H9 (cell line): ENCODE data around the gene GLCE. TPM values are rescaled to one million over a fixed set of nuclear protein-coding genes. Genes with fewer than 3 reads are reported as not detected.

ENCODE experiments used
- DNase-seq: peaks from one replicate; pipeline ENCODE4 v3.0.0-alpha.2; 2017
- H2AFZ ChIP-seq: one replicate; pipeline ENCODE4 v1.6.1; 2013; ENCODE audit warnings: mild to moderate bottlenecking, low read length, control low read depth, moderate library complexity
- H2AK5ac ChIP-seq: 2 replicates; pipeline ENCODE4 v1.6.1; 2013; ENCODE audit warnings: low read length, control low read depth, mixed read lengths; ENCODE audit not compliant: insufficient read length
- H2BK120ac ChIP-seq: one replicate; pipeline ENCODE4 v1.6.1; 2013; ENCODE audit warnings: low read depth, mild to moderate bottlenecking, low read length, control low read depth, inconsistent platforms; ENCODE audit not compliant: poor library complexity, severe bottlenecking
- H2BK12ac ChIP-seq: 2 replicates; pipeline ENCODE4 v1.6.1; 2013; ENCODE audit warnings: low read length, control low read depth, mixed read lengths, low read depth; ENCODE audit not compliant: insufficient read length
- H2BK15ac ChIP-seq: 2 replicates; pipeline ENCODE4 v1.6.1; 2013; ENCODE audit warnings: low read depth, low read length, control low read depth
- H2BK20ac ChIP-seq: one replicate; pipeline ENCODE4 v1.6.1; 2013; ENCODE audit warnings: low read depth, mild to moderate bottlenecking, low read length, control low read depth, inconsistent platforms; ENCODE audit not compliant: poor library complexity, severe bottlenecking
- H2BK5ac ChIP-seq: 2 replicates; pipeline ENCODE4 v1.6.1; 2013; ENCODE audit warnings: low read length, control low read depth, mixed read lengths; ENCODE audit not compliant: insufficient read length
- H3K14ac ChIP-seq: 2 replicates; pipeline ENCODE4 v1.6.1; 2013; ENCODE audit warnings: low read length, control low read depth; ENCODE audit not compliant: insufficient read depth
- H3K18ac ChIP-seq: 2 replicates; pipeline ENCODE4 v1.6.1; 2013; ENCODE audit warnings: low read depth, mild to moderate bottlenecking, mixed read lengths, low read length, control low read depth; ENCODE audit not compliant: insufficient read length
- H3K23ac ChIP-seq: 2 replicates; pipeline ENCODE4 v1.6.1; 2013; ENCODE audit warnings: low read length, control low read depth, mixed read lengths, low read depth; ENCODE audit not compliant: insufficient read length
- H3K23me2 ChIP-seq: 2 replicates; pipeline ENCODE4 v1.6.1; 2013; ENCODE audit warnings: low read depth, mild to moderate bottlenecking, mixed read lengths, low read length, control low read depth; ENCODE audit not compliant: insufficient read length, poor library complexity, severe bottlenecking
- H3K27ac ChIP-seq: 2 replicates; pipeline ENCODE4 v1.5.1; 2013; ENCODE audit warnings: low read length, control low read depth, mixed read lengths, low read depth; ENCODE audit not compliant: insufficient read length
- H3K27me3 ChIP-seq: 2 replicates; pipeline ENCODE4 v1.6.1; 2013; ENCODE audit warnings: low read length, control low read depth, inconsistent platforms; ENCODE audit not compliant: insufficient read depth
- H3K4ac ChIP-seq: 2 replicates; pipeline ENCODE4 v1.6.1; 2013; ENCODE audit warnings: low read depth, mild to moderate bottlenecking, control low read depth, inconsistent platforms, low read length, moderate library complexity
- H3K4me1 ChIP-seq: 2 replicates; pipeline ENCODE4 v1.6.1; 2013; ENCODE audit warnings: low read length, control low read depth, inconsistent platforms; ENCODE audit not compliant: insufficient read depth
- H3K4me2 ChIP-seq: 2 replicates; pipeline ENCODE4 v1.6.1; 2013; ENCODE audit warnings: low read length, control low read depth, mixed read lengths; ENCODE audit not compliant: insufficient read length, insufficient read depth
- H3K56ac ChIP-seq: 2 replicates; pipeline ENCODE4 v1.6.1; 2013; ENCODE audit warnings: low read depth, mild to moderate bottlenecking, mixed read lengths, low read length, control low read depth; ENCODE audit not compliant: insufficient read length
- H3K79me1 ChIP-seq: 2 replicates; pipeline ENCODE4 v1.6.1; 2013; ENCODE audit warnings: low read depth, mild to moderate bottlenecking, moderate library complexity, low read length, control low read depth, inconsistent platforms; ENCODE audit not compliant: insufficient read depth, poor library complexity, severe bottlenecking
- H3K79me2 ChIP-seq: 2 replicates; pipeline ENCODE4 v1.6.1; 2013; ENCODE audit warnings: low read length, control low read depth, inconsistent platforms; ENCODE audit not compliant: insufficient read depth
- H3K9ac ChIP-seq: 2 replicates; pipeline ENCODE4 v1.6.1; 2013; ENCODE audit warnings: low read length, control low read depth, mixed read lengths; ENCODE audit not compliant: insufficient read length; ENCODE audit errors: extremely low read depth
- H3K9me3 ChIP-seq: one replicate; pipeline ENCODE4 v1.6.1; 2013; ENCODE audit warnings: low read depth, low read length, inconsistent platforms; ENCODE audit not compliant: control insufficient read depth
- H3T11ph ChIP-seq: one replicate; pipeline ENCODE4 v1.6.1; 2013; ENCODE audit warnings: mild to moderate bottlenecking, low read length, control low read depth, inconsistent platforms
- H4K20me1 ChIP-seq: one replicate; pipeline ENCODE4 v1.6.1; 2013; ENCODE audit not compliant: control insufficient read depth, insufficient read length, insufficient read depth
- H4K5ac ChIP-seq: 2 replicates; pipeline ENCODE4 v1.6.1; 2013; ENCODE audit warnings: low read depth, mild to moderate bottlenecking, mixed read lengths, low read length, control low read depth; ENCODE audit not compliant: insufficient read length
- H4K8ac ChIP-seq: replicated peaks from 2 replicates; pipeline ENCODE4 v1.6.1; 2013; ENCODE audit warnings: low read length, control low read depth, mixed read lengths, low read depth; ENCODE audit not compliant: insufficient read length
- H4K91ac ChIP-seq: 2 replicates; pipeline ENCODE4 v1.6.1; 2013; ENCODE audit warnings: low read depth, mild to moderate bottlenecking, moderate library complexity, mixed read lengths, low read length, control low read depth; ENCODE audit not compliant: insufficient read length
- H3K27ac Mint-ChIP-seq, 3 experiments: 2 replicates in 2 of 3; 3 replicates in 1 of 3; pipeline ENCODE4 v1.8.0; 2020 to 2021; ENCODE audit warnings: mixed read lengths in 3 of 3, mild to moderate bottlenecking in 1 of 3, moderate library complexity in 1 of 3
- H3K27me3 Mint-ChIP-seq: 2 replicates; pipeline ENCODE4 v1.8.0; 2021; ENCODE audit warnings: low read depth, mild to moderate bottlenecking, moderate library complexity, mixed read lengths
- H3K36me3 Mint-ChIP-seq, 3 experiments: 2 replicates in 2 of 3; 3 replicates in 1 of 3; pipeline ENCODE4 v1.8.0; 2020 to 2021; ENCODE audit warnings: low read depth in 3 of 3, mixed read lengths in 3 of 3; ENCODE audit not compliant: insufficient read depth in 1 of 3
- H3K4me1 Mint-ChIP-seq, 2 experiments: 2 replicates each; pipeline ENCODE4 v1.8.0; 2020; ENCODE audit warnings: mixed read lengths in 2 of 2
- H3K4me3 Mint-ChIP-seq, 2 experiments: 2 replicates in 1 of 2; 3 replicates in 1 of 2; pipeline ENCODE4 v1.8.0; 2020 to 2021; ENCODE audit warnings: mild to moderate bottlenecking in 2 of 2, mixed read lengths in 2 of 2, moderate library complexity in 1 of 2
- H3K9me3 Mint-ChIP-seq, 2 experiments: 2 replicates in 1 of 2; 3 replicates in 1 of 2; pipeline ENCODE4 v1.8.0; 2020; ENCODE audit warnings: mild to moderate bottlenecking in 2 of 2, mixed read lengths in 2 of 2, moderate library complexity in 1 of 2
- WGBS: extraction: QIAGEN DNeasy Blood & Tissue Kit; methylation state at CpG from one replicate; pipeline ENCODE4 v1.1.7; 2013; ENCODE audit warnings: missing lambda C conversion rate, low lambda C conversion rate, mixed read lengths; ENCODE audit not compliant: insufficient read length; ENCODE audit errors: extremely low coverage; 5-methylcytosine and 5-hydroxymethylcytosine counted together
- total RNA-seq: library from RNA; stranded (reverse); gene quantifications from 2 replicates; pipeline ENCODE4 v1.2.1, GENCODE V29; 2021
- TF ChIP-seq, protein P1 (sequence below): fragments of 200-600 bp; sonication (generic); conservative IDR thresholded peaks from 3 replicates; pipeline ENCODE4 v1.8.0; 2021; ENCODE audit warnings: antibody characterized with exemption, mild to moderate bottlenecking

GLCE gene
- total RNA-seq, 1 experiment from 2014 or later, result 12.2 TPM

DNA sequence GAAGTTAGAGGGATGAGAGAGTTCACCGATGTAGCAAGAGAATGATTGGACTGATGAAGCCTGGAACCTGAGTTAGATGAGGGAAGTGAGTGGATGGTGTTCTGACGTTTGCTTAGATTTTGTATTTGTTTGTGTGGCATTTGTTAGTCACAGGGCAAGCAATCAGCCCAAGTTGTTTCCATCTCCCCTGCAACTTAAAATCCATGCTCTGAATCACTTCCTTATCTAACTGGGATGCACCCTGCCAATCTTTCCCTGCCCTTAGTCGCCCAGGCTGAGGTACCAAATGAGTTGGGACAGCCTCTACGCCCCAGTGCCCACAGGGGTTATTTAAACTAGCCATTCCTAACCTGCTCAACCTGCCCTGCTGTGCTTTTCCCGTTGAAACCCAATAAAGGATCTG, 150.9 kb downstream of the GLCE start:
- H3K4me2 ChIP-seq, result no peak overlapping the region
- Mint-ChIP-seq H3K4me1 (peaks cover 7 to 22% of the 10 kb centered on the region in 2 experiments), H3K36me3 (peaks cover 0 to 8% (median 6%) of the 10 kb centered on the region in 3 experiments; a peak in 6 of 7 replicates), H3K27ac (no peak overlapping the region), H3K4me3 (no peak overlapping the region), H3K9me3 (peaks cover 0 to 3% of the 10 kb centered on the region in 2 experiments; a peak in 1 of 5 replicates), H3K27me3 (peaks cover 3% of the 10 kb centered on the region)
- no peak overlapping the region for H3K18ac ChIP-seq
- H2BK120ac ChIP-seq, result no peak overlapping the region
- no peaks in the 10 kb centered on the region for H3K79me1 ChIP-seq
- H3K23me2 ChIP-seq, result no peaks in the 10 kb centered on the region
- no CpG with 5 or more reads among the region's 5 CpGs for WGBS
- DNase-seq, result no peak
- H4K91ac ChIP-seq, result no peak overlapping the region
- H3K27me3 ChIP-seq, result no peaks in the 10 kb centered on the region
- H4K20me1 ChIP-seq, result no peaks in the 10 kb centered on the region
- no peak overlapping the region for H3K23ac ChIP-seq
- no peak overlapping the region for H3K56ac ChIP-seq
- TF ChIP-seq, protein P1, sequence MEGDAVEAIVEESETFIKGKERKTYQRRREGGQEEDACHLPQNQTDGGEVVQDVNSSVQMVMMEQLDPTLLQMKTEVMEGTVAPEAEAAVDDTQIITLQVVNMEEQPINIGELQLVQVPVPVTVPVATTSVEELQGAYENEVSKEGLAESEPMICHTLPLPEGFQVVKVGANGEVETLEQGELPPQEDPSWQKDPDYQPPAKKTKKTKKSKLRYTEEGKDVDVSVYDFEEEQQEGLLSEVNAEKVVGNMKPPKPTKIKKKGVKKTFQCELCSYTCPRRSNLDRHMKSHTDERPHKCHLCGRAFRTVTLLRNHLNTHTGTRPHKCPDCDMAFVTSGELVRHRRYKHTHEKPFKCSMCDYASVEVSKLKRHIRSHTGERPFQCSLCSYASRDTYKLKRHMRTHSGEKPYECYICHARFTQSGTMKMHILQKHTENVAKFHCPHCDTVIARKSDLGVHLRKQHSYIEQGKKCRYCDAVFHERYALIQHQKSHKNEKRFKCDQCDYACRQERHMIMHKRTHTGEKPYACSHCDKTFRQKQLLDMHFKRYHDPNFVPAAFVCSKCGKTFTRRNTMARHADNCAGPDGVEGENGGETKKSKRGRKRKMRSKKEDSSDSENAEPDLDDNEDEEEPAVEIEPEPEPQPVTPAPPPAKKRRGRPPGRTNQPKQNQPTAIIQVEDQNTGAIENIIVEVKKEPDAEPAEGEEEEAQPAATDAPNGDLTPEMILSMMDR, result no peak
- no peak overlapping the region for H2BK5ac ChIP-seq
- no peak overlapping the region for H4K5ac ChIP-seq
- H2AFZ ChIP-seq, result no peak overlapping the region
- no peak overlapping the region for H2BK15ac ChIP-seq
- no peak overlapping the region for H3K14ac ChIP-seq
- H3K27ac ChIP-seq, result no peak overlapping the region
- H3K4me1 ChIP-seq, result no peaks in the 10 kb centered on the region
- no peak overlapping the region for H3K4ac ChIP-seq
- no peak overlapping the region for H2BK20ac ChIP-seq
- no peak overlapping the region for H4K8ac ChIP-seq
- H2BK12ac ChIP-seq, result no peak overlapping the region
- no peaks in the 10 kb centered on the region for H3K9me3 ChIP-seq
- no peak overlapping the region for H3K9ac ChIP-seq
- H3T11ph ChIP-seq, result no peak overlapping the region
- H3K79me2 ChIP-seq, result no peaks in the 10 kb centered on the region
- H2AK5ac ChIP-seq, result no peak overlapping the region
